HG03135 (cell line): ENCODE data around the gene PLXNA4.

Source experiments
- ATAC-seq: cut with Tn5 transposase; IDR thresholded peaks from one replicate; pipeline ENCODE4 v1.9.1; 2021; ENCODE audit warnings: mild to moderate bottlenecking, moderate library complexity; ENCODE audit not compliant: unreplicated experiment

PLXNA4 gene

GRCh38 chr7:132480534-132480933 lies 95.7 kb downstream of the PLXNA4 start:
- no peak for ATAC-seq

GRCh38 chr7:132476541-132476940 lies 99.7 kb downstream of the PLXNA4 start:
- ATAC-seq, result no peak

DNA sequence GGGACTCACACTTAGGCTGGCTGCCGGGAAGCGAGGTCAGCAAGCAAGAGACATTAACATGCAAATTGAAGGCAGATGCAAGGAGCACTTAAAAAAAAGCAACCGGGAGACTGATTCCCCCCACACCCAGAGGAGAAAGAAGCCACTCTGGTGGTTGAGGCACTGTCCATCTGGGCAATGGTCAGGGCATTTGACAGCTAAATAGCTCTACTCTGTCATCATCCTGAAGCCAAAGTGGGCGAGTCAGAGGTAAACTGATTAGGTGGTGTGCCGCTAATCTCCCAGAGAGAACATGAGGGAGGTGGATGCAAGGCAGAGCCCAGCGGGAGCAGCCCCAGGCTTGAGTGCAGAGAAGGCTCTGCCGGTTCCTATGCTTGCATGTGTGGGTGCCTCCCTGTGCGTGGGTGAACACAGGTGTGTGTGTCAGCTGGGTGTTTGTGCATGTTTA lies 100.6 kb downstream of the PLXNA4 start:
- no peak for ATAC-seq

- ATAC-seq, result no peak
Measured at GRCh38 chr7:132475037-132475668, 101.1 kb downstream of the PLXNA4 start.

DNA sequence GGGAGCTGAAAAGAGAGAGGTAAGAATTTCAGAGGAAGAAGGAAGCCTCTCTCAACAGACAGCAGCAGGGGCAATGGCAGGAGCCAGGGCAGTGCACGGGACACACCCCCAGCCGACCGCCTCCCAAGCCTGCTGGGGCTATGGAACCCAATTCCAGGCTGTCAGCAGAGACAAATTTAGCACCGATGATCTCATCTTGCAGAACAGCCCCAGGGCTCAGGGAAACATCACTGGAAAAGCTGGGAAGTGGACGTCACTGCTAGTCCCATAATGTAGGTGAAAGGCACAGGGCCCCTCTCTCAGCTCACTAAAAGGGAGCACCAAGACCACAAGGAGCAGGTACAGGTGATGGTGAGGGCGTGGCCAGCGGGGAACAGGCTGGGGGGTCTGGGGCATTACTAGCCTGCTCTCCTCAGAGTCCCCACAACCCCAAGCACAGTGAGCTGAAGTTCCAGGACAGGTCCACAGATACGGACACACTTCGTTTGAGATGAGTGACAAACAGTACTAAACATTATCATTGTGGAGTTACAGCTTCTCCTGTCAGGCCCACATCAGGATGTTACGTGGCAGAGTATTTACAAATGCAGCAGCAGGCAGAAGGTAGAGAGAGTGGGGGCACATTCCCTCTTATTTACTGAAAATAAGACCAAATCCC lies 103.7 kb downstream of the PLXNA4 start:
- ATAC-seq, result no peak

- ATAC-seq, result no peak
Measured at GRCh38 chr7:132471515-132471914, 104.8 kb downstream of the PLXNA4 start.

DNA sequence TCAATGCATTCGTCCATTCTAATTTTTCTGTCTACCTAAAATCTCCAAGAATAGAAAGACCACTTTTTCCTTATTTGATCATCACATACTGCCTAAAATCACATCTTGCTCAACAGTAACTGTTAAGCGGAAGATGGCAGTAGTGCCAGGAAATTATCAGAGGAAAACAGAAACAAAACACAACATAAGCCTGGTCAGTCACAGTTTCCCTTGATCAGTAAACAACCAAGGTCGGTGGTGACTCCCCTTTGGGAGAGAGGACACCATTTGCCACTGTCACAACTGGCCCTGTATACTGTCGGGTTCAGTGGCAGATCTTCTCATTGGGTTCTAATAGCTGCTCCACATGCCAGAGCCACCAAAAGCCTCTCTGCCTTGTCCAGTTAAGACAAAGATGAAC lies 106.6 kb downstream of the PLXNA4 start:
- no peak for ATAC-seq

DNA sequence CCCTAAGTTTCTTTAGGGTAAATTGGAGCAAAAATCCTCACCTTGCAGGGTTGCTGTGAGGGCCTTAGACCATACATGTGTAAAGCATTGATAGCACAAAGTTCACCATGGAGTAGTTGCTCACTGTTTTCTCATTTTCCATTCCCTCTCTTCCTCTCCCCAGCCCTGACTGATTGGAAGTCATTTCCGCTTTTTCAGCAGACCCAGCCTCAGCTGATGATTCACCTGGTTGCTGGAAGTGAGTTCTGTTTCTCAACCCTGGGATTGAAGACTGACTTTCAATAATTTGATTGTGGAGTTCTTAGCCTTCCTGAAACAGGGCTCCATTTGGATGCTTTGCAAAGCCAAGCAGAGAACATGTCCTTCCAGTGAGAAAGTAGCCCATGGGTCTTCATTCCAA lies 107.0 kb downstream of the PLXNA4 start:
- ATAC-seq, result no peak

DNA sequence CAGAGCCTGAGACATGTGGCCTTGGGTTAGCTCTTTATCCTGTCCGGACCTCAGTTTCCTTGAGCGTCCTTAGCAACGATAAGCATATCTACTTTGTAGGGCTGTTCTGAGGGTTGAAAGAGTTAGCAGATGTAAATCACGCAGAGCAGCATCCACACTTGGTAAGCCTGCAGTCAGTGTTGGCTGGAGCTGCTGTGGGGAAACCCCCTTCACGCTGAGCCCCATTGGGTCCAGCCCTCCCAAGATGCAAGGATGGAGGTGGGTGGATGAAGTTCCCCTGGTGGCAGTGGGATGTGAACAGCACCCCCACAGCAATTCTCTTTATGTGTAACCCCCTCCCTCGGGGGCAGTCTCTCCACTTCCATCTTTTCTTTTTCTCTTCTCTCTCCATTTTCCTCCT lies 109.9 kb downstream of the PLXNA4 start:
- ATAC-seq, result no peak

- ATAC-seq, result no peak
Measured at GRCh38 chr7:132465516-132465915, 110.8 kb downstream of the PLXNA4 start.

GRCh38 chr7:132464740-132465139 lies 111.5 kb downstream of the PLXNA4 start:
- ATAC-seq, result no peak

DNA sequence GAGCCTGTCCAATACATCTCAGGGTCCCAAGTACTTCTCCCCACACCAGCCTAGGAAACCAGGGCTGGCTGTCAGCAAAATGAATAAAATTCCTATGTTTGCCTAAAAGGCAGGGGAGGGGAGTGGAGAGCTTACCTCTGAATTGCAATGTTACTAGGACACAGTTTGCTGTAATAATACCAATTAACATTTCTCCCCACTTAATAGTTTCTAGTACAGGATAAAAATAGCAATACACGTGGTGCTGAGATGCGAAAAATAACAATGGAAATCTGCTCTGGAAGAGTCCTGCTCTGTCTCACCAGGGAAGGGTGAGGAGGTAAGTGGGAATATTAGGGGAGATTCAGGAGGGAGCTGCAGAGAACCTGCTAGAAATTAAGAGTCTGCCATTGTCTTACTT lies 112.3 kb downstream of the PLXNA4 start:
- ATAC-seq, result no peak

- no peak for ATAC-seq
Measured at GRCh38 chr7:132462478-132462877, 113.8 kb downstream of the PLXNA4 start.

GRCh38 chr7:132461032-132461592 lies 115.2 kb downstream of the PLXNA4 start:
- ATAC-seq, result no peak

- no peak for ATAC-seq
Measured at GRCh38 chr7:132458729-132459128, 117.5 kb downstream of the PLXNA4 start.

DNA sequence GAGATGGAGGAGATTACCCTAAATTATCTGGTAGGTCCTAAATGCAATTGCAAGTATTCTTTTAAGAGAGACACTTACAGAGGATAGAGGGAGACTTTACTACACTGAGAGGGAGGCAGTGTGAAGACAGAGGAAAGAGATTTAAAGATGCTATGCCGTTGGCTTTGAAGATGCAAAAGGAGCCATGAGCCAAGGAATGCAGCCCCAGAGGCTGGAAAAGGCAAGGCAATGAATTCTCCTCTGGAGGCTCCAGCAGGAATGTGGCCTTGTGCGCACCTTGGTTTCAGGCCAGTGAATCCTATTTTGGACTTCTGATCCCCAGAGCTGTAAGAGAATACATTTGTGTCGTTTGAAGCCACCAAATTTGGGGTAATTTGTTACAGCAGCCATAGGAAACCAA lies 118.6 kb downstream of the PLXNA4 start:
- ATAC-seq, result no peak

DNA sequence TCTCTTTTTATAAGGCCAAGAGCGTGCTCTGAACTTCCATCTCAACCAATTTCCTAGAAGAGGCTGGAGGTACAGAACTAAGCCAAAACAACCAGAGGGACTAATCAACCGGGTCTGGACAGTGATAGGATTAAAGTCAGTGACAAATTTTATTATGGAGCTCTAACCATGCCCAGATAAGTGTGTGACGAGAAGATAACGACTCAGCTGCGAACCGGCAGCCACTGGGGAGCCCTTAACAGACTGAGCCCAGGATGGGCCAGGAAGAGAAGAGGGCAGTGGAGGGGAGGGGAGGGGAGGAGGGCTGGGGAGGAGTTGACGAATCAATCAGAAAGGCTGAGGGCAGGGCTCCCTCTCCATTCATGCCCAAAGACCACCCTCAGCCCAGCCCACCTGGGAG lies 119.9 kb downstream of the PLXNA4 start:
- no peak for ATAC-seq

DNA sequence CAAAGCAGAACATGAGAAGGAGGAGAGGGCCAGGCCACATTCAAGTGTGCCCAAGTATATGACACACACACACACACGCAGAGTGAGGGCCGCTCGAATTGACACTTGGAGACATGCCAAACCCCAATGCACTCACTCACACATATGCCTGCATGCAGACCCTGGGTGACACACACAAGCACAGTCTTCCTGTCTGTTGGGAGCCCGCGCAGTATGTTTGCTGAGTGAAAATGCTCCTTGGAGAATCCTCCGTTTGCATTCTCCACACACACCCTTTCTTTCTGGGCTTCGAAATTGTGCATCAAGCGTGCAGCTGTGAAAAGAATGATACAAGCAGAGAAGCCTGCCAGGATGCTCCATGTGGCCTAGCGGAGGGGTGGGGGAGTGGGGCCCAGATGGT lies 120.9 kb downstream of the PLXNA4 start:
- no peak for ATAC-seq

- ATAC-seq, result no peak
Measured at GRCh38 chr7:132453826-132454225, 122.4 kb downstream of the PLXNA4 start.

DNA sequence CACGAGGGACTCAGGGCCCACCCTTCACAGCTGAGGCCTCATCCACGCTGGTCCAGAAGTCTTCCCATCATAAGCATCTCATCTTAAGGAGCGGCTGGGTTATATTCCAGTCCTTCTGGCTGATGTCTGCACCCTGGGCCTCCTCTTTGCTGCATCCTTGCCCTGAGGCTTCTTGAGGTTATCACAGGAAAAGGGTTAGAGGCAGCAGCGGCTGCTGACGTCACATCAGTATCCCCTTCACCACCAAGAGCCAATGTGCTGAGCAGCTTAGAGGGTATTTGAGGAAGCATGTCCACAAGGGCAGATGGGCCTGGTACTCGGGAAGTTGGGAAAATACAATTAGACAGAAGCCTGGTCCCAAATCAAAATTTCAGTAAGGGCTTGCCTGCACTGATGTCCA lies 125.1 kb downstream of the PLXNA4 start:
- ATAC-seq, result no peak

DNA sequence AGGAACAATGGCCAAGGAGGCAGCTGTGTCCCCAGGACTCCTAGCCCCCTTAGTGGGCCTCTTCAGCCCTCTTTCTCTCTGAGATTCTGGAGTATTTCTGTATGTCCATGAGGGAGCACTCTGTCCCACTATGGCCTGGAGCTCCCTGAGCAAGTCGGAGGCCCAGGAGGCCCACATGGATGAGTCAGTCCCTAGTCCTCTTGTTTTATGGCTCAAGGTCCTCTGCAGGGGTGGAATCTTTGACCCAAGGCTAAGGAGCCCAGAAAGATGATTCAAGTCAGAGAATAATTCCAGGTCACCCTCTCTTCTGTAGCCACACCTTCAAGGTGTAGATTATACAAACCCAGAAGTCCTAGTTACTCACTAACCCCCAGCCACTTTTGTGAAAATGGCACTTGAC lies 125.6 kb downstream of the PLXNA4 start:
- ATAC-seq, result no peak

- no peak for ATAC-seq
Measured at GRCh38 chr7:132450188-132450587, 126.1 kb downstream of the PLXNA4 start.
